Left lobe of liver (tissue), 2 donors: Measurements from ENCODE around the gene ZBTB20. TPM values are rescaled to one million over a fixed set of nuclear protein-coding genes. Genes with fewer than 3 reads are reported as not detected.
"Not testable (repeated sequence)": the region's sequence is repeated elsewhere in the genome, so short reads cannot be mapped to it uniquely, and the experiment has no call there.

Experiments
- ATAC-seq: fragments of 200-7000 bp; cut with Tn5 transposase; one replicate; pipeline ENCODE4 v1.9.1; 2020; ENCODE audit warnings: mild to moderate bottlenecking, moderate library complexity
- DNase-seq: peaks from one replicate; pipeline ENCODE4 v3.0.0-alpha.2; 2020; ENCODE audit warnings: low spot score
- total RNA-seq: library from RNA; stranded (reverse); gene quantifications from one replicate; pipeline ENCODE4 v1.2.1, GENCODE V29; 2021
- donor health status: DM: no; HTN: no; CAD: no; lungs with moderate emphysema.
- donor health status: DM: no; HTN: yes; CAD: no.

Gene ZBTB20
- total RNA-seq, 1 donor from 2014 or later = 50.6 TPM

- ATAC-seq (peak; percentile 7), DNase-seq (no peak)
These were observed 298.3 kb downstream of the ZBTB20 start for GRCh38 chr3:114848643-114849350.

- ATAC-seq (peak; percentile 71), DNase-seq (peak; percentile 52)
These were observed 299.0 kb downstream of the ZBTB20 start for GRCh38 chr3:114848082-114848481.

- ATAC-seq (peak; percentile 84), DNase-seq (peak; percentile 75)
These were observed 299.5 kb downstream of the ZBTB20 start for GRCh38 chr3:114847564-114847963.

GRCh38 chr3:114846779-114847178 lies 300.3 kb downstream of the ZBTB20 start:
- DNase-seq (no peak), ATAC-seq (peak; percentile 52)

- ATAC-seq (peak; percentile 49), DNase-seq (no peak)
These were observed 300.8 kb downstream of the ZBTB20 start for GRCh38 chr3:114846252-114846651.

- no peak for DNase-seq
- ATAC-seq = no peak
These were observed 305.6 kb downstream of the ZBTB20 start for GRCh38 chr3:114841515-114841914.

GRCh38 chr3:114839476-114839875 lies 307.6 kb downstream of the ZBTB20 start:
- no peak for DNase-seq
- ATAC-seq = peak; percentile 31

GRCh38 chr3:114838025-114838424 lies 309.1 kb downstream of the ZBTB20 start:
- DNase-seq = no peak
- no peak for ATAC-seq

GRCh38 chr3:114834175-114834940 lies 312.7 kb downstream of the ZBTB20 start:
- no peak for DNase-seq
- ATAC-seq = no peak

- no peak for DNase-seq
- ATAC-seq = no peak
These were observed 315.2 kb downstream of the ZBTB20 start for GRCh38 chr3:114831861-114832260.

GRCh38 chr3:114830652-114831051 lies 316.4 kb downstream of the ZBTB20 start:
- ATAC-seq (peak; percentile 13), DNase-seq (no peak)

- no peak for ATAC-seq
These were observed 317.3 kb downstream of the ZBTB20 start for GRCh38 chr3:114829783-114830182.

GRCh38 chr3:114827495-114827894 lies 319.6 kb downstream of the ZBTB20 start:
- ATAC-seq = peak; percentile 89
- DNase-seq = no peak

More at GRCh38 chr3:114829783-114830182, 317.3 kb downstream of the ZBTB20 start:
- no peak for DNase-seq

GRCh38 chr3:114824014-114824413 lies 323.1 kb downstream of the ZBTB20 start:
- DNase-seq (no peak), ATAC-seq (no peak)

- ATAC-seq = peak; percentile 30
- no peak for DNase-seq
These were observed 324.0 kb downstream of the ZBTB20 start for GRCh38 chr3:114823061-114823460.

- DNase-seq (no peak), ATAC-seq (no peak)
These were observed 331.0 kb downstream of the ZBTB20 start for GRCh38 chr3:114816052-114816451.

- not testable (repeated sequence) for DNase-seq, ATAC-seq
These were observed 334.4 kb downstream of the ZBTB20 start for GRCh38 chr3:114812541-114813238.

- ATAC-seq (peak; percentile 96), DNase-seq (peak; percentile 72)
These were observed 337.2 kb downstream of the ZBTB20 start for GRCh38 chr3:114809668-114810413.

GRCh38 chr3:114804099-114804498 lies 343.0 kb downstream of the ZBTB20 start:
- no peak for DNase-seq

GRCh38 chr3:114803042-114803695 lies 343.9 kb downstream of the ZBTB20 start:
- DNase-seq = no peak
- ATAC-seq = no peak

More at GRCh38 chr3:114804099-114804498, 343.0 kb downstream of the ZBTB20 start:
- ATAC-seq = no peak
